ENCODE measurements around the gene SLC39A1. TPM values are rescaled to one million over a fixed set of nuclear protein-coding genes. Genes with fewer than 3 reads are reported as not detected.

SLC39A1 gene
- total and polyA plus RNA-seq, 2 of the 8 experiments (the other 6 are each of a cell fraction or from before 2014, with no cell fraction given) = 238 to 337 TPM

DNA sequence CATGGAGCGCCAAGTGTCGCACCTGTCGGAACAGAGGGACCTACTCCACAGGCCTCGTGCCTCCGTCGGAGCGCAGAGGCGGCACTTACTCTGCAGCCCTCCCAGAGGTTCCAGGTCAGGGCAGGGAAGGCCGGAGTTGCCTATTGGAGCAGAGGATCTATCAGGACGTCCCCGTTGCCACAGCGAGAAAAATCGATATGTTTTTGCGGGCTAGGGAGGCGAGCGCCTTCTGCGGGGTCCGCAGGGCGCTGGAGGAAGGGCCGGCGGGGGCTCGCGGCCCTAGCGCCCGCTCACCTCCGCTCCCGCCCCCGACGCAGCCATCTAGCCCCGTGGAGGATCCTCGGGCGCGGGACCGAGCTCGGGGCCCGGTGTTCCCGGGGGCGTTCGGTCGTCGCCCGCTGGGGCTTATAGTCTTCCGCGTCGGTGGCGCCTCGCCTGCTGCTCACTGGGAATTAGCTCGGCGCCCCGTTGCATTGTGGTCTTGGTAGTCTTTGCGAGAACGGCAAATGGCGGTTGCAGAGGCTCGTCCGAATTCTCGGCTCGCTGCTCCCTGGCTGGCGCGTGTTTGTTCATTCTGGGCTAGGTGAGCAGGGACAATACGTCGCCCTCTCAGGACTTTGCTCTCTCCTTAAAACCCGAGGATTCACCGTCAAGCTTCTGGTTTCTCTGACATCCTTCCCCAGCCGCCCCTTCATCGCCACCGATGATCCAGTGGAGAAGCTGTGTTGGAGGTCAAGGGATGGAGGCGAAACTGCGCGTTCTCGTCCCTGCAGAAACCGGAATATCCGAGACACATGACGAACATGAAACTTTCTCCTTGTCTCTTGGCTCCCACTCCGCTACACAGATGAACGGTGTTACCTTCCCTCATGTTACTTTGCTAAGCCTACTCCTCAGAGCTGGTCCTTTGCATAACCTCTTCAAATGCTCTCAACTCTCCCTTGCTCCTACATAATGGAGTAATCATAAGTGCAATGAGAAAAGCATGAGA lies 14.2 kb upstream of the SLC39A1 start, which contains the start of gene JTB (continued):
- TF ChIP-seq CTCF (IDR thresholded peaks at IDR 0.05; ENCODE audit: control extremely low read depth in 1 of 3, insufficient read depth in 1 of 3, low read depth in 1 of 3, low read length in 3 of 3) = no peak
- TF ChIP-seq NANOG (IDR thresholded peaks at IDR 0.05; ENCODE audit: insufficient read depth, low read depth, low read length, poor library complexity, severe bottlenecking) = no peak
- TF ChIP-seq JUND (IDR thresholded peaks at IDR 0.05; ENCODE audit: low read length) = no peak
- TF ChIP-seq HDAC6 (IDR thresholded peaks at IDR 0.05; ENCODE audit: low read depth, low read length) = no peak
- no peak for TF ChIP-seq RNF2 (IDR thresholded peaks at IDR 0.05; ENCODE audit: borderline replicate concordance, low read depth, low read length, missing control alignments, poor library complexity, severe bottlenecking)
- no peak for TF ChIP-seq SUZ12 (IDR thresholded peaks at IDR 0.05; ENCODE audit: low read length)
- no peak for TF ChIP-seq MAFK (IDR thresholded peaks at IDR 0.05; ENCODE audit: low read depth, low read length)
- TF ChIP-seq KDM5A (IDR thresholded peaks at IDR 0.05; ENCODE audit: low read length) = peak; percentile 42; the same call in 1 of the 2 replicates
- no peak for TF ChIP-seq TCF12 (IDR thresholded peaks at IDR 0.05; ENCODE audit: low read depth, low read length)
- TF ChIP-seq SP1 (IDR thresholded peaks at IDR 0.05; ENCODE audit: low read depth, low read length) = 0 out of 2 replicates have a peak, but pooled peaks have one; percentile 25
- TF ChIP-seq YY1 (IDR thresholded peaks at IDR 0.05; ENCODE audit: low read depth, low read length) = peak; percentile 97
- no peak for TF ChIP-seq KDM1A (IDR thresholded peaks at IDR 0.05; ENCODE audit: borderline replicate concordance, low read length)
- TF ChIP-seq ATF2 (IDR thresholded peaks at IDR 0.05; ENCODE audit: low read length) = no peak
